Natural killer cell treated with Interleukin-12 subunit alpha and Interleukin-12 subunit beta and Interleukin-15 and Interleukin-18, amount 100 ng/mL, for 72 hours (primary cell): Measurements from ENCODE around the gene CERS1. TPM values are rescaled to one million over a fixed set of nuclear protein-coding genes. Genes with fewer than 3 reads are reported as not detected.

Experiments used
- ATAC-seq, 2 donors: fragments of 150-1000 bp; cut with Tn5 transposase in 1 of 2; sonication (Bioruptor Pico), chemical (Tn5 transposase) in 1 of 2; 2 replicates each; pipeline ENCODE4 v1.10.0; 2021
- DNase-seq: peaks from one replicate; pipeline ENCODE4 v3.0.0; 2022; ENCODE audit warnings: low spot score
- H3K27ac Mint-ChIP-seq, 2 donors: 1 replicate in 1 of 2; 2 replicates in 1 of 2; pipeline ENCODE4 v1.8.0; 2022; ENCODE audit warnings: mixed read lengths in 2 of 2, mild to moderate bottlenecking in 1 of 2, moderate library complexity in 1 of 2
- H3K27me3 Mint-ChIP-seq, 2 donors: 1 replicate in 1 of 2; 2 replicates in 1 of 2; pipeline ENCODE4 v1.8.0; 2022; ENCODE audit warnings: mixed read lengths in 2 of 2
- H3K36me3 Mint-ChIP-seq: one replicate; pipeline ENCODE4 v1.8.0; 2022; ENCODE audit warnings: mixed read lengths
- H3K4me1 Mint-ChIP-seq, 2 donors: 1 replicate in 1 of 2; 2 replicates in 1 of 2; pipeline ENCODE4 v1.8.0; 2022; ENCODE audit warnings: low read depth in 2 of 2, mixed read lengths in 2 of 2, mild to moderate bottlenecking in 1 of 2
- H3K4me3 Mint-ChIP-seq: one replicate; pipeline ENCODE4 v1.8.0; 2022; ENCODE audit warnings: mixed read lengths
- H3K9me3 Mint-ChIP-seq: 2 replicates; pipeline ENCODE4 v1.8.0; 2022; ENCODE audit warnings: mixed read lengths
- total RNA-seq, 2 donors: library from RNA; stranded (reverse); gene quantifications; one replicate each; pipeline ENCODE4 v1.2.3, GENCODE V29; 2022

Gene CERS1, protein sequence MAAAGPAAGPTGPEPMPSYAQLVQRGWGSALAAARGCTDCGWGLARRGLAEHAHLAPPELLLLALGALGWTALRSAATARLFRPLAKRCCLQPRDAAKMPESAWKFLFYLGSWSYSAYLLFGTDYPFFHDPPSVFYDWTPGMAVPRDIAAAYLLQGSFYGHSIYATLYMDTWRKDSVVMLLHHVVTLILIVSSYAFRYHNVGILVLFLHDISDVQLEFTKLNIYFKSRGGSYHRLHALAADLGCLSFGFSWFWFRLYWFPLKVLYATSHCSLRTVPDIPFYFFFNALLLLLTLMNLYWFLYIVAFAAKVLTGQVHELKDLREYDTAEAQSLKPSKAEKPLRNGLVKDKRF
- not detected for total RNA-seq

DNA sequence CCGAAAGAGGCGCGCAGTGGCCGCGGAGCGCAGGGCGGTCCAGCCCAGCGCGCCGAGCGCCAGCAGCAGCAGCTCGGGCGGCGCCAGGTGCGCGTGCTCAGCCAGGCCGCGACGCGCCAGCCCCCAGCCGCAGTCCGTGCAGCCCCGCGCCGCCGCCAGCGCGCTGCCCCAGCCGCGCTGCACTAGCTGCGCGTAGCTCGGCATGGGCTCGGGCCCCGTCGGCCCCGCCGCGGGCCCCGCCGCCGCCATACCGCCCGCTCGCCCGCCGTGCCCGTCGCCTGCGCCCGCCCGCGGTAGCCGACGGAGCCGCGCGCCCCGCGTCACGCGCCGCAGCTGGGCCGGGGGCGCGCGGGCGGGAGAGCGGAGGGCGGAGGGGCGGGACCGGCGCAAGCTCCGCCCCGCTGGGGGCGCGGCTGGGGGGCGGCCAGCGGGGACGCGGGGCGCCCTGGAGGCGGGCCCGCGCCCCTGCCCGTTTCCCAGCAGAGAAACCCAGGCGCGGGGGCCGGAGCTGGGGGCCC, at the start of gene CERS1:
Gene CERS1, minus strand, starts transcription at position 335 of the 518 bp plus-strand sequence. Its CDS starts 86 bp downstream, at position 249.
- Mint-ChIP-seq H3K27me3 (peaks cover 13% of the 10 kb centered on the region in 2 donors), H3K36me3 (no peaks in the 10 kb centered on the region), H3K9me3 (no peaks in the 10 kb centered on the region), H3K27ac (no peak within 1 kb of the TSS), H3K4me3 (peak within 1 kb of the TSS; percentile 63), H3K4me1 (peaks cover 5 to 8% of the 10 kb centered on the region in 2 donors)
- no peak for ATAC-seq
- no peak for DNase-seq

GRCh38 chr19:18945297-18945696, 49.3 kb upstream of the CERS1 start:
- Mint-ChIP-seq H3K4me3 (no peak overlapping the region), H3K4me1 (peaks cover 0 to 6% of the 10 kb centered on the region in 2 donors), H3K9me3 (no peaks in the 10 kb centered on the region), H3K27ac (no peak overlapping the region), H3K27me3 (peaks cover 16 to 22% of the 10 kb centered on the region in 2 donors), H3K36me3 (no peaks in the 10 kb centered on the region)
- ATAC-seq (no peak), DNase-seq (no peak)

DNA sequence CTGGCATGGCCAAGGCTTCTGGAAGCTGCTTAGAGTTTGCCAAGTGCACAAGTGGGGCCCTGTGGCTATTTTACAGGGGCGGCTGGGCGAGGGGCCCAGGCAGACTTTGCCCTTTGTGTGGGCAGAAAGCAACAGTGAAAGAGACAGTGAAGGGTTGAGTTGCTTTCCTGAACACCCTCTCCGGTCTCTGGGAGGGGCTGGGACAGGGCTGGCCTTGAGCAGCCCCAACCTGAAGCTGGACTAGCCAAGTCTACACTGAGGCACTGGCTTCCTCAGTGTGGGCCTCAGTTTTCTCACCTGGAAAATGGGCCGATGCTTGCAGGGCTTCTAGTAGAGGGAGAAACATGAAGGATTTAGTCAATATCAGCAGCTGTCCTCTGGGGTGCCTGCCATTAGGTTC, 47.5 kb upstream of the CERS1 start:
- DNase-seq, result no peak
- Mint-ChIP-seq H3K9me3 (no peaks in the 10 kb centered on the region), H3K27ac (no peak overlapping the region), H3K36me3 (no peaks in the 10 kb centered on the region), H3K27me3 (peaks cover 29 to 31% of the 10 kb centered on the region in 2 donors), H3K4me3 (no peak overlapping the region), H3K4me1 (peaks cover 0 to 7% of the 10 kb centered on the region in 2 donors)
- ATAC-seq, result no peak

- H3K27me3 Mint-ChIP-seq, result peaks cover 29 to 31% of the 10 kb centered on the region in 2 donors
- H3K4me3 Mint-ChIP-seq, result peak overlapping the region; percentile 39
- no peaks in the 10 kb centered on the region for H3K36me3 Mint-ChIP-seq
- no peaks in the 10 kb centered on the region for H3K9me3 Mint-ChIP-seq
- ATAC-seq (no peak), DNase-seq (no peak)
- peaks cover 0 to 7% of the 10 kb centered on the region in 2 donors for H3K4me1 Mint-ChIP-seq
- H3K27ac Mint-ChIP-seq, result peak overlapping the region in 1 of 2 donors; percentile 26
Measured at GRCh38 chr19:18942692-18943091, 46.7 kb upstream of the CERS1 start.

DNA sequence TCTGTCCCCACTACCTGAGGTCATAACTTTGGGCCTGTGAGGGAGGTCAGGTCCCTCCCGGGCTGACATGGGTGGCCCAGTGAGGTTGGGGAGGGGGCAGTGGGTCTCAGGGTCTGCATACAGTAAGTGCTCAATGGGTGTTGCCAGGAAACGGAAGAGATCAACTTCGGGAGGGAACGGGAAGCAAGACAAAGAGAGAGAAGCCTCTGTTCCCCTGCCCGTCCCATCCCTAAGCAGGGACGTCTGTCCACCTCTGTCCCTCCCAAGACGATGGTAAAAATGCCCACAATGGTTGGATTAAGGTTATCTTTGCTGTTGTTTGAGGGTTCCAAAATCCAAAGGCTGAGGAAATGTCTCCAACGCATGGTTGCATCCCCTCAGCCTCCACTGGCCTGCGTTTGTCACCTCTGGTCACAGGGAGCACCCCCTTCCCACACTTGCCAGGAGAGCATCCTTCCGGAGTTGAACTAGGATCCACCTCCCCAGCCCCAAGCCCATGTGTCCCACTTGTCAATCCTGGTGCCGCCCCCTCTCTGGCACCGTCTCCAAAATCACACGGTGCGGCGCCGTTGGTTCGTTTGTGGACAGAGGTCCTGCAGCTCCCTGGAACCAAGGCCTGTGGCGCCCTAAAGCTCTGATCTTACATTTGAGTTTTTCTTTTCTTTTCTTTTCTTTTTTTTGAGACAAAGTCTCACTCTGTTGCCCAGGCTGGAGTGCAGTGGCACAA, 45.8 kb upstream of the CERS1 start:
- Mint-ChIP-seq H3K4me1 (peaks cover 0 to 7% of the 10 kb centered on the region in 2 donors), H3K36me3 (no peaks in the 10 kb centered on the region), H3K27ac (peak overlapping the region in 1 of 2 donors; percentile 26), H3K4me3 (peak overlapping the region; percentile 39), H3K9me3 (no peaks in the 10 kb centered on the region), H3K27me3 (peaks cover 29 to 31% of the 10 kb centered on the region in 2 donors)
- ATAC-seq, result no peak
- DNase-seq, result no peak

GRCh38 chr19:18940769-18941627, 45.0 kb upstream of the CERS1 start, which contains the start of gene HOMER3:
TSS of gene HOMER3 (minus strand) at chr19:18941217. CDS start at chr19:18938982, 2,235 bp downstream.
- peak; percentile 83 to 86 for ATAC-seq
- Mint-ChIP-seq H3K27ac (peak within 1 kb of the TSS in 1 of 2 donors; percentile 26), H3K4me1 (peaks cover 0 to 7% of the 10 kb centered on the region in 2 donors), H3K9me3 (no peaks in the 10 kb centered on the region), H3K4me3 (peak within 1 kb of the TSS; percentile 42), H3K27me3 (peaks cover 21 to 26% of the 10 kb centered on the region in 2 donors), H3K36me3 (no peaks in the 10 kb centered on the region)
- peak; percentile 74 for DNase-seq

GRCh38 chr19:18939922-18940768, 44.2 kb upstream of the CERS1 start:
- DNase-seq (no peak), ATAC-seq (peak in 1 of 2 donors; percentile 14)
- Mint-ChIP-seq H3K4me1 (peaks cover 0 to 7% of the 10 kb centered on the region in 2 donors), H3K36me3 (no peaks in the 10 kb centered on the region), H3K27me3 (peaks cover 21 to 26% of the 10 kb centered on the region in 2 donors), H3K27ac (no peak overlapping the region), H3K9me3 (no peaks in the 10 kb centered on the region), H3K4me3 (peak overlapping the region; percentile 61)

DNA sequence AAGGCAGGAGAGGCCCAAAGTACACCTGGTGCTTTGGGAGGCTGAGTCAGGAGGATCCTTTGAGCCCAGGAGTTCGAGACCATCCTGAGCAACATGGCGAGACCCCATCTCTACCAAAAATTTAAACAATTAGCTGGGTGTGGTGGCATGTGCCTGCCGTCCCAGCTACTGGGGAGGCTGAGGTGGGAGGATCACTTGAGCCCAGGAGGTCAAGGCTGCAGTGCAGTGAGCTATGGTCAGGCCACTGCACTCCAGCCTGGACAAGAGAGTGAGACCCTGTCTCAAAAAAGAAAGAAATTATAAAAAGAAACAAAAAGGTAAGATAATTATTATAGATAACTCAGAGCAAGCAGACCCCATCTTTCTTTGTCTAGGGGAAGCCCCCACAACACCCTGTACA, 43.2 kb upstream of the CERS1 start:
- H3K9me3 Mint-ChIP-seq, result no peaks in the 10 kb centered on the region
- H3K4me1 Mint-ChIP-seq, result peaks cover 0 to 7% of the 10 kb centered on the region in 2 donors
- ATAC-seq (no peak), DNase-seq (no peak)
- H3K4me3 Mint-ChIP-seq, result peak overlapping the region; percentile 61
- H3K36me3 Mint-ChIP-seq, result no peaks in the 10 kb centered on the region
- no peak overlapping the region for H3K27ac Mint-ChIP-seq
- H3K27me3 Mint-ChIP-seq, result peaks cover 21 to 28% of the 10 kb centered on the region in 2 donors

DNA sequence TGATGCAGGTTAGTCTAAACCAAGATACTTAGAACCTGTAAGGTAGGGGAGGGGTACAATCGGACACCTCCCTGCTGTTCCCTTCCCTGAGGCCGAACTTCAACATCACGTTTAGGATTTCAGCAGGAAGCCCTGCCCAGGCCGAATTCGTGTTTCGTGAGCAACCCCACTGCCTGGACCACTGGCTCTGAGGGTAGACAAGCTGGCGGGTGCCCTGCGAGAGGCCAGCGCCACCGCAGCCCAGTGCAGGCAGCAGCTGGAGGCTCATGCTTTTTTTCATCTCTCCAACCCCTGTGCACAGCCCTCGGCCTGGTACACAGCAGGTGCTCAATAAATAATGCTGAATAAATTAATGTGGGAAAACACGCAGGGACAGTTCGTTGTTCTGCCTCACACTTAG, 37.3 kb upstream of the CERS1 start:
- DNase-seq, result no peak
- Mint-ChIP-seq H3K9me3 (no peaks in the 10 kb centered on the region), H3K4me3 (peak overlapping the region; percentile 39), H3K27ac (no peak overlapping the region), H3K36me3 (no peaks in the 10 kb centered on the region), H3K4me1 (peaks cover 0 to 3% of the 10 kb centered on the region in 2 donors), H3K27me3 (peaks cover 0 to 6% of the 10 kb centered on the region in 2 donors)
- ATAC-seq, result no peak

DNA sequence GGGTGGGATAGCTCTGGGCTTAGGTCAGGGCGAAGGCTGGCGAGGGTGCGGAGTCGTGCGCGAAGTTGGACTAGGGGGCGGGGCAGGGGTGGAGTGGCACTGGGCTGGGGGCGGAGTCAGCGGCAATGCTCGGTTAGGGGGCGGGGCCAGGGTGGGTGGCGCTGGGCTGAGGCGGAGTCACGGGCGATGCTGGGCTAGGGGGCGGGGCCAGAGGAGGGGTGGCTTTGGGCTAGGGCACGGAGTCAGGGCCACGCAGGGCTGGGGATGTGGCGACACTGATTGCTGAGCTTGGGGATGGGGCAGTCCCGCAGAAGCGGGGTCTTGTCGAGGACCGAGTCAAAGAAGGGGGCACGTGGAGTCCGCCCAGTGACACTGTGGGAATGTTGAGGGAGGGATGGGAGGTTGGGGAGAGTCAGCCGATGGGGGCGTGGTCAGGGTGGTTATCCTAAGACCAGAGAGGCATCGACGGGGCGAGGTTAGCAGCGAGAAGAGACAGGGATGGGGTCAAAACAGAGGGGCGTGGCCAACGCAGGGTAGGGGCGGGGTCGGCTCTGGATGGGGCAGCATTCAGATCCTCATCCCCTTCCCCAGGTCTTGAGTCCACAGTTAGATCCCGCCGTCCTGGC, 36.4 kb upstream of the CERS1 start:
- ATAC-seq (peak; percentile 90 to 95), DNase-seq (peak; percentile 84)
- peak overlapping the region; percentile 52 for H3K4me3 Mint-ChIP-seq
- no peaks in the 10 kb centered on the region for H3K36me3 Mint-ChIP-seq
- H3K4me1 Mint-ChIP-seq, result peaks cover 0 to 3% of the 10 kb centered on the region in 2 donors
- peaks cover 0 to 6% of the 10 kb centered on the region in 2 donors for H3K27me3 Mint-ChIP-seq
- H3K27ac Mint-ChIP-seq, result no peak overlapping the region
- H3K9me3 Mint-ChIP-seq, result no peaks in the 10 kb centered on the region

DNA sequence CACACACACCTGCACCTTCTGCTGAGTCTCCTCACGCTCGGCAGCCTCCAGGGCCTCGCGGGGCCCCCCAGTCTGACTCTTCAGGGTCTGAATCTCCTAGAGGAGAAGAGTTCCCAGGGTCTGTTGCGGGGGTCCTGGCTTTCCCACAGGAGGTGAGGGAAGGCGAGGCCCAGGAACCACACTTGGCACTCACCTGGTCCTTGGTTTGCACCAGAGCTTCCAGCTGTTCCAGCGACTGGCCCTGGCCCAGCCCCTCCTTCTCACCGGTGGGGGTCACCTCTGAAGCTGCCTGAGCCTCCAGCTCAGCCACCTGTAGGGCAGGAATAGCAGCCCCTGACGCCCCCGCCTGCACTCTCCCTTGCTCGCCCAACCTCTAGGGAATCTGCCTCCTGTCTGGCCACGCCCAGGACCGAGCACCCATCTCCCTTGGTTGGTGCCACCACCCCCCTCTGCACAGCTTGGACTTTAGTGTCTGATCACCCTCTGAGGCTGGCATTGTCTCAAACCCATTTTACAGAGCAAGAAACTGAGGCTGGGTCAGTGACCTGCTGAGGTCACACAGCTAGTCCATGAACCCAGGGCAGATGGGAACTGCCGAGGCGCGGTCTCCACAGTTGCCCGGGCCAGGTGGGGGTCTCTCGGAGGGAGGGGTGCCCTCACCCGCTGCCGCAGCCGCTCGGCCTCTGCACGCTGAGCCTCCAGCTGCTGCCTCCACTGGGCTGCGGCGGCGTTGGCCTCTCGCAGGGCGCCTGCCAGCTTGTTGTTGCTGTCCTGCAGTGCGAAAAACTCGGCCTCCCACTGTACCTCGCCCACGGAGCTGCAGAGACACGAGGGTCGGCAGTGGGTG, 35.6 kb upstream of the CERS1 start:
- no peak overlapping the region for H3K4me3 Mint-ChIP-seq
- peaks cover 0 to 3% of the 10 kb centered on the region in 2 donors for H3K4me1 Mint-ChIP-seq
- H3K36me3 Mint-ChIP-seq, result no peaks in the 10 kb centered on the region
- H3K27me3 Mint-ChIP-seq, result peaks cover 0 to 6% of the 10 kb centered on the region in 2 donors
- ATAC-seq (no peak), DNase-seq (no peak)
- no peaks in the 10 kb centered on the region for H3K9me3 Mint-ChIP-seq
- no peak overlapping the region for H3K27ac Mint-ChIP-seq
